Uterus (tissue), 4 donors: Measurements from ENCODE around the gene CTAGE1. TPM values are rescaled to one million over a fixed set of nuclear protein-coding genes. Genes with fewer than 3 reads are reported as not detected.

ENCODE experiments used
- DNase-seq, 2 donors: peaks; one replicate each; pipeline ENCODE4 v3.0.0-alpha.2; 2019 to 2020
- H3K27ac ChIP-seq, 2 donors: fragments of 200-600 bp; sonication (generic); 1 replicate in 1 of 2; 2 replicates in 1 of 2; pipeline ENCODE4 v1.5.1; 2016 to 2018
- H3K27me3 ChIP-seq, 2 donors: fragments of 200-600 bp; sonication (generic); one replicate each; pipeline ENCODE4 v1.5.1; 2018 to 2019; ENCODE audit warnings: control low read depth in 1 of 2
- H3K36me3 ChIP-seq, 2 donors: fragments of 200-600 bp; sonication (generic); one replicate each; pipeline ENCODE4 v1.5.1; 2019; ENCODE audit warnings: control low read depth in 1 of 2
- H3K4me1 ChIP-seq, 2 donors: fragments of 200-600 bp; sonication (generic); one replicate each; pipeline ENCODE4 v1.5.1; 2018 to 2019; ENCODE audit warnings: control low read depth in 1 of 2
- H3K4me3 ChIP-seq, 2 donors: fragments of 200-600 bp; sonication (generic); 1 replicate in 1 of 2; 2 replicates in 1 of 2; pipeline ENCODE4 v1.5.1; 2018 to 2019; ENCODE audit warnings: mild to moderate bottlenecking in 1 of 2
- H3K9me3 ChIP-seq, 2 donors: fragments of 200-600 bp; sonication (generic); one replicate each; pipeline ENCODE4 v1.5.1; 2019; ENCODE audit warnings: control low read depth in 1 of 2
- CTCF ChIP-seq, 4 experiments: fragments of 200-600 bp in 2 of 4; fragments of 450-650 bp in 2 of 4; sonication (generic) in 2 of 4; IDR thresholded peaks; one replicate each; pipeline ENCODE4 v1.5.1; 2016 to 2019; ENCODE audit warnings: antibody characterized with exemption in 4 of 4, mild to moderate bottlenecking in 2 of 4, moderate library complexity in 1 of 4
- POLR2A ChIP-seq, 2 donors: fragments of 450-650 bp; IDR thresholded peaks; one replicate each; pipeline ENCODE4 v1.6.1; 2016; ENCODE audit warnings: antibody characterized with exemption in 2 of 2, mild to moderate bottlenecking in 1 of 2, moderate library complexity in 1 of 2
- intact Hi-C: fragments of 100-400 bp; cut with DNase I; formaldehyde crosslinking; loops from one replicate; pipeline ENCODE4 v1.15.1; 2023; ENCODE audit warnings: low total_unique reads
- total RNA-seq, 4 donors: library from RNA; depleted of rRNA in 3 of 4; stranded (reverse); fragments of >200 nt in 3 of 4; gene quantifications; one replicate each; pipeline versions ENCODE4 v1.1.0 to v1.2.4, GENCODE V29; 2014 to 2023
- donor health status: DM: yes; HTN: yes; CAD: no.

The CTAGE1 gene
- total RNA-seq = not detected

GRCh38 chr18:22417496-22418188 lies at the start of gene CTAGE1:
TSS of gene CTAGE1 (minus strand) at chr18:22417915. CDS start at chr18:22417811, 104 bp downstream.
- no peak within 1 kb of the TSS for H3K27ac ChIP-seq
- TF ChIP-seq POLR2A (IDR thresholded peaks at IDR 0.05) (no peak), CTCF (IDR thresholded peaks at IDR 0.05) (no peak)
- H3K9me3 ChIP-seq = no peaks in the 10 kb centered on the region
- H3K36me3 ChIP-seq = no peaks in the 10 kb centered on the region
- no peak within 1 kb of the TSS for H3K4me3 ChIP-seq
- intact Hi-C loops = no loop called here
- no peaks in the 10 kb centered on the region for H3K4me1 ChIP-seq
- H3K27me3 ChIP-seq = no peaks in the 10 kb centered on the region
- no peak for DNase-seq

- peaks cover 13 to 19% of the 10 kb centered on the region in 2 donors for H3K4me1 ChIP-seq
- TF ChIP-seq POLR2A (IDR thresholded peaks at IDR 0.05) (no peak), CTCF (IDR thresholded peaks at IDR 0.05) (no peak)
- H3K9me3 ChIP-seq = no peaks in the 10 kb centered on the region
- no peak for DNase-seq
- no peaks in the 10 kb centered on the region for H3K27me3 ChIP-seq
- no peaks in the 10 kb centered on the region for H3K36me3 ChIP-seq
- H3K27ac ChIP-seq = peak overlapping the region; percentile 69 to 83
- H3K4me3 ChIP-seq = no peak overlapping the region
- intact Hi-C loops = no loop called here
Measured at GRCh38 chr18:22466608-22467395, 49.1 kb upstream of the CTAGE1 start.

DNA sequence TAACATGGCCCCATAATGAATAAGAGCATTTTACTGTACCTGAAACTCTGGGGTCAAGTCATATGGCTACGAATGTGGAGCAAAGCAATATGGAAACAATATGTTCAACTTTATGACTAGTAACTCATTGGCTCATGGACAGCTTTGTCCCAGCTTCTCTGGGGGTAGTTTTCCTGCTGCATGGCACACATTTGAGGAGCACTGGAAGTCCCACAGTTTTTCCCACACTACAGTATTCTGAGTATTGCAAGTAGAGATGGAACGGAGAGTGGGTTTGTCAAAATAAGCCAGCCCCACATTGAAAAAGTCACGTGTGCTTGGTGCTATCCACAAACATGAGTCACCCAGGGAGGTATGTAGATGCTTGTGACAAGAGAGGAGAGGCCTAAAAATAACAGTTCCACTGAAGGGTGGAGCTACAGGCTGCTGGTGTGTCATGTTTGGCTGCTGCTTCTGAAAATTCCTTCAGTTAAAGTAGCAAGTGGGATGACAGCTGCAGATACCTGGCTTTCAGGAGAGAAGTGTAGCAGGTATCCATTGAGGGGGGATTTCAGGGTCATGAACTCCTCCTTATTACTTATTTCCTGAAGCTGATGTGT lies 48.2 kb upstream of the CTAGE1 start:
- no peak overlapping the region for H3K4me3 ChIP-seq
- DNase-seq = peak; percentile 61 to 76
- intact Hi-C loops = no loop called here
- no peaks in the 10 kb centered on the region for H3K36me3 ChIP-seq
- TF ChIP-seq POLR2A (IDR thresholded peaks at IDR 0.05) (no peak), CTCF (IDR thresholded peaks at IDR 0.05) (no peak)
- no peaks in the 10 kb centered on the region for H3K27me3 ChIP-seq
- peak overlapping the region; percentile 69 to 83 for H3K27ac ChIP-seq
- peaks cover 13 to 15% of the 10 kb centered on the region in 2 donors for H3K4me1 ChIP-seq
- H3K9me3 ChIP-seq = no peaks in the 10 kb centered on the region

- Histone ChIP-seq H3K27me3 (no peaks in the 10 kb centered on the region), H3K4me3 (no peak overlapping the region), H3K36me3 (no peaks in the 10 kb centered on the region), H3K9me3 (no peaks in the 10 kb centered on the region), H3K27ac (peak overlapping the region in 1 of 2 donors; percentile 13), H3K4me1 (peaks cover 8 to 13% of the 10 kb centered on the region in 2 donors)
- TF ChIP-seq POLR2A (IDR thresholded peaks at IDR 0.05) = no peak
- TF ChIP-seq CTCF (IDR thresholded peaks at IDR 0.05) = no peak
- intact Hi-C loops = no loop called here
- no peak for DNase-seq
Measured at GRCh38 chr18:22463076-22463475, 45.4 kb upstream of the CTAGE1 start.

- Histone ChIP-seq H3K27me3 (no peaks in the 10 kb centered on the region), H3K4me1 (no peaks in the 10 kb centered on the region), H3K36me3 (no peaks in the 10 kb centered on the region), H3K27ac (no peak overlapping the region), H3K9me3 (no peaks in the 10 kb centered on the region), H3K4me3 (no peak overlapping the region)
- TF ChIP-seq CTCF (IDR thresholded peaks at IDR 0.05) (no peak), POLR2A (IDR thresholded peaks at IDR 0.05) (no peak)
- DNase-seq = no peak
- intact Hi-C loops = no loop called here
Measured at GRCh38 chr18:22459491-22459890, 41.8 kb upstream of the CTAGE1 start.
